SK-N-MC (cell line): ENCODE measurements around the gene REEP3.

Source experiments
- EZH2 ChIP-seq: fragments of 200-600 bp; sonication (generic); IDR thresholded peaks from one replicate; pipeline ENCODE4 v1.6.1; 2017; ENCODE audit warnings: antibody characterized with exemption
- POLR2AphosphoS5 ChIP-seq: IDR thresholded peaks from 2 replicates; pipeline ENCODE4 v1.6.1; 2012; ENCODE audit warnings: mild to moderate bottlenecking, low read depth, low read length, borderline replicate concordance

DNA sequence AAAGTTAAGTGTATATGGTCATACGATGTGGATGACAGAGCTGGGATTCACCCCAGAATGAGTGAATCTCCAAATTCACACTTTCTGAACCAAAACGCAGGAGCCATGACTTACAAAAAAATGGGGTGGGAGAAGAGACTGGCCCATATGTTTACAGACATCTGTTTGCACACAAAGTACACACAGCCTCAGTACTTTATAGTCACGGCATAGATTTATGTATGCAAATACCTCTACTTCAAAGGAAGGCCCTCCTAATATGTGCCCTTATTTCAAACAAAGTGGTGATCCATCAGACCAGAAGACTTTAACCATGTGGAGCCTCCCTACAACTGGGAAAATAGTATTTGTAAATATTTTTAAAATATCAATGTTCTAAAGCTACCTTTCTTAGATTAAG lies 33.2 kb upstream of the REEP3 start:
- TF ChIP-seq POLR2AphosphoS5 (no peak), EZH2 (no peak)
